GM18526 (cell line): ENCODE results near the gene RPS19.

Experiments
- POLR2A ChIP-seq: IDR thresholded peaks from 3 replicates; pipeline ENCODE4 v1.6.1; 2011; ENCODE audit not compliant: insufficient read length; ENCODE audit errors: extremely low read depth

RPS19 gene

GRCh38 chr19:41883463-41883820, 23.4 kb downstream of the RPS19 start:
- no peak for TF ChIP-seq POLR2A

DNA sequence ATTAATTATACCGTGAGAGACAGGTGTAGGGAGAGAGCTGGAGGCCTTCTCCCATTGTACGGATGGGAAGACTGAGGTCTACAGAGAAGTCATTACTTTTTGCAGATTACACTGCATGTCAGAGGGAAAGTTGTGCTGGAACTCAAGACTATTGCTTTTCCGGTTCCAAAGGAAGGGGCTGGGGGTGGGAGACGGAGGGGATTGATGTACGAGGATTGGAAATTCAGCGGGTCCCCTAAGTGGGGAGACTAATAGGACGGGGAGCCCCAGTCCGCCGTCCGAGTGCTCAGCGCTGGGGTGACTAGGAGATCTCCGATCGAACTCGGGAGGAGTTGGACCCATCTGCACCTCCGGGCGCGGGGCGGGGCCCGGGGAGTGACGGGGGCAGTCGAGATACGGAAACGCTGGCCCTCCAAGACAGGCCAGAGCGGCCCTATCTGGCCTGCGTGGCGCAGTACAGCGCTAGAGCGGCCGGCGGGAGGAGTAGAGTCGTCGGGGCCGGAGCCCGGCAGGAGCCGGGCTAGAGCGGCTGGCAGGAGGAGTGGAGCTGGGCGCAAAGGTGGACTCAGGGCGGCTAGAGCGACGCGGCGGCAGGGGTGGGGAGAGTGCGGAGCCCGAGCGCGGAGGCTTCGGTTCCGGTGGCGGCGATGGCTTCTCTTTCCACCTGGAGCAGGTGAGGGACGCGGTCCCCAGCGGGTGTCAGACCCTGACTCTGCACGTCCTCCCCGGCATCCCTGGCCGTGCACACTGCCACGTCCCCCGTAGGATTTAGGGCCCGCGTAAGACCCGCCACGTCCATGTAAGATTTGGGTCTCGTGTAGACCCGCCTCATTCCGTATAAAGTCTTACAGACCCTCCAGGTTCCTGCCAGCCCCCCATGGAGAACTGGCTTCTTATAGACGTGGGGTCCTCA, 24.0 kb downstream of the RPS19 start:
- TF ChIP-seq POLR2A: peak; percentile 94

DNA sequence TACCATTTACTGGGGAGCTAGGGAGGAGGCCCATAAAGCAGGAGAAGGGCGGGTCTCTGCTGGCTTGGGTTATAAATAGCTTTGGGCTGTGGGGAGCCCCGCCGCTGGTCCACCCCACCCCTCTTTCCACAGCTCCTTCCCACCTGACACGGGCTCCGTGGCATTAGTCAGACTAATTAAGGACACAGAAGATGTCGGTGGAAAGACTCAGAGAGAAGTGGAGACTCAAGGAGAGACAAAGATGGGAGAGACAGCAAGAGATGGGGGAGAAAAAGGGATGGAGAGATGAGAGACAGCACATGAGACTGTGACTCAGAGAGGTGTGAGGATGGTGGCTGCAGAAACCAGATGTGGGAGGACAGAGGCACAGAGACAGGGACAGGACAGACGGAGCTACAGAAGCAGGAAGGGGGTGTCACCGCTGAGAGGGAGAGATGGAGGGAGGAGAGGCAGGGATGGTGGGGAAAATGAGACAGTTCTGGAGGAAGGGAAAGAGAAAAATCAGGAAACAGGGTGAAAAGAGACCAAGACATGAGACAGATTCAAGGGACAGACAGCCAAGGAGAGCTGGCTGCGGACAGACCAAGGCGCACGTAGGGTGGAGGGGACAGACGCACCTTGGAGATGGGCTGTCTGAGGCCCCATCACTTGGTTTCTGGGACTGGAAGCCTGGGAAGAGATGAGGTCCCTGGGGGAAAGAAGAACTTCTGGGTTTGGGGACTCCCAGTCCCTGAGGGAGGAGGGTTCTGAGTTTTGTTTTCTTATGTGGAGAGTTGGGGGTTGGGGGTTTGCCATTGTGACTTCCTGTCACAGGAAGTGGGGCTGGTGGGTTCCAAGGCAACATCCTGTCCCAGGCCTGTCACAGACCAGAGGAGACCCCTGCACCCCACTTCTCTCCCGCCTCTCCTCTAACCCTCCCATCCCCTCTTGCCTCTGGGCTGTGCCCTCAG, 27.0 kb downstream of the RPS19 start:
- TF ChIP-seq POLR2A: peak; percentile 17

DNA sequence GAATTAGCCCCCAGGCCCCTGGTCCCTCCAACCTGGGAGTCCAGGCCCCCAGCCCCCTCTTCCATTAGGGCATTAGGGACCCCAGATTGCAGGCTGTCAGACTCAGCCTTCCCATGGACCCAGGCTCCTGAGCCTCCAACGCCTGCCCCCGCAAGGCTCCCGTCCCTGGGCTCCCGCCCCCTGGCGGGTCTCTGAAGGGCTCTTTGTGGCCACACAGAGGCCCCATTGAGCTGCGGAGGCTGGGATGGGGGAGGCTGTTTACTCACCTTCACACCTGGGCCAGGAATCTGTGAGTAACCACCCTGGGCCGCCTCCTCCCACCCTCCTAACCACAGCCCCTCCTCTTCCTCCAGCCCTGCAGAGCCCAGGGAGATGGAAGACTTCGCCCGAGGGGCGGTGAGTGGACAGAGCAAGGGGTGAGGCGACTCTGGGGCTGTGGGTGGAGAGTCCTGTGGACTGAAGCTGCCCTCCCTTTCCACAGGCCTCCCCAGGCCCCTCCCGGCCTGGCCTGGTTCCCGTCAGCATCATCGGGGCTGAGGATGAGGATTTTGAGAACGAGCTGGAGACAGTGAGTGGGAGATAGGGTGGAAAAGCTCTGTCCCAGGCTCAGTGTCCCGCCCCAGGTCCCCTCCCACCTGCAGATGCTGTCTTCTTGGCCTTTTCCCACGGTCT, 27.8 kb downstream of the RPS19 start:
- no peak for TF ChIP-seq POLR2A

GRCh38 chr19:41888926-41889325, 28.9 kb downstream of the RPS19 start:
- no peak for TF ChIP-seq POLR2A

GRCh38 chr19:41889896-41890295, 29.8 kb downstream of the RPS19 start:
- TF ChIP-seq POLR2A: no peak

DNA sequence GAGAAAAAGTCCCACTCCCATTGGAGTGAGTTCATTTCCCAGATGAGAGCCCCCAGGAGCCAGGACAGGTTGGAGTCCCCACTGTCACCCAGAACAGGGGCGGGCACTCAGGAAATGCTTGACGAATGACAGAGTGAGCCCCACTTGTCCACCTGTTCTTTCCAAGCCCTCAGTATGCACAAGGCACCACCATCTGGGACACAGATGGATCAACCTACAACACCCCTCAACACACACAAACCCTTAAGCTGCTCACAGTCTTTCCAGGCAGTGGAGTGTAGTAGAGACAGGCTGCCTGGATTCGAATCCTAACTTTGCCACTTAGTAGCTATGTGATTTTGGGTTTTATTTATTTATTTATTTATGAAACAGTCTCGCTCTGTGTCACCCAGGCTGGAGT, 30.9 kb downstream of the RPS19 start:
- no peak for TF ChIP-seq POLR2A

DNA sequence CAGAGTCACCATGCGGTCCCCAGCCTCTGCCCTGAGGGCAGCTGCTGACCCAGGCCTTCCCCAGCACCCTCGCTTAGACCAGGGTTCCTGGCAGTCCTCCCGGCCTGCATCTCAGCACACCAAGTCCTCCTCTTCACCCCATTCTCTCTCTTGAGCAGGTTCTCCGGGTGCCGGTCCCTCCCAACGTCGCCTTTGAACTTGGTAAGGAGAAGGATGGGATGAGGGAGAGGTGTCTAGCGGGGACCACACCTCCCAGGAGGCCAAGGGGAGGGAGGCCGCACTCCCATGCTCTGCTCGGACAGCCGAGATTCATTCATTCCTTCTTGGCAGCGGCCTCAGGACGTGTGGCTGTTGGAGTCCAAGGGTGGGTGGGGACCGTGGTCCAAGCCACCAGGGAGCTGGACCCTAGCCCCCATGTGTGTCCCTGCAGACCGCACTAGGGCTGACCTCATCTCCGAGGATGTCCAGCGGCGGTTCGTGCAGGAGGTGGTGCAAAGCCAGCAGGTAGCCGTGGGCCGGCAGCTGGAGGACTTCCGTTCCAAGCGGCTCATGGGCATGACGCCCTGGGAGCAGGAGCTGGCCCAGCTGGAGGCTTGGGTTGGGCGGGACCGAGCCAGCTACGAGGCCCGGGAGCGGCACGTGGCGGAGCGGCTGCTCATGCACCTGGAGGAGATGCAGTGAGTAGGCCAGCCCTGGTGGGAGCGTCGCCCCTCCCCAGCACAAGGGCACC, 32.3 kb downstream of the RPS19 start:
- TF ChIP-seq POLR2A: no peak

DNA sequence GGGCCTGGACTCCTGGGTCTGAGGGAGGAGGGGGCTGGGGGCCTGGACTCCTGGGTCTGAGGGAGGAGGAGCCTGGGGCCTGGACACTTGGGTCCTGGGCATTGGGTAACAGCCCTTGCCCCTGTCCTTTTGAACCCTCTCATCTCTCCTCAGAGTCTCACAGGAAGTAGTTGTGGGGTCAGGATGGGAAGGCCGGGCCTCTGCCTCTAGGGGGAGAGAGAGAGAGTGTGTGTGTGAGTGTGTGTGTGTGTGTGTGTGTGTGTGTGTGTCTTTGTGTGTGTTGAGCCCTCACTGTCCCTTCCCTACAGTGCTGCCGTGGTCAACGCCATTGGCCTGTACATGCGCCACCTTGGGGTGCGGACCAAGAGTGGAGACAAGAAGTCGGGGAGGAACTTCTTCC, 33.8 kb downstream of the RPS19 start:
- no peak for TF ChIP-seq POLR2A

DNA sequence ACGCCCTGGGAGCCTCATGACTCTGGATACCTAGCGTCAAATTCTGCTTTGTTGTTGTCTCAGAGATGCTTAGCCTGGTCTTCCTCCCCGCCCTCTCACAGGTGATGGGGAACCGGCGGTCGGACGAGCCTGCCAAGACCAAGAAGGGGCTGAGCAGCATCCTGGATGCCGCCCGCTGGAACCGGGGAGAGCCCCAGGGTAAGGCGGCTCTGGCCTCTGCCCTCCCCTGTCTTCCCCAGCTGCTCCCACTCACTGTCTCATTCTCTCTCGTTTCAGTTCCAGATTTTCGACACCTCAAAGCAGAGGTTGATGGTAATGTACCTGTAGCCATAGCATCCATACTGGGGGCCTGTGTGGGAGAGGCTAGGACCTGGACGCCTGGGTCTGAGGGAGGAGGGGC, 34.3 kb downstream of the RPS19 start:
- TF ChIP-seq POLR2A: no peak

DNA sequence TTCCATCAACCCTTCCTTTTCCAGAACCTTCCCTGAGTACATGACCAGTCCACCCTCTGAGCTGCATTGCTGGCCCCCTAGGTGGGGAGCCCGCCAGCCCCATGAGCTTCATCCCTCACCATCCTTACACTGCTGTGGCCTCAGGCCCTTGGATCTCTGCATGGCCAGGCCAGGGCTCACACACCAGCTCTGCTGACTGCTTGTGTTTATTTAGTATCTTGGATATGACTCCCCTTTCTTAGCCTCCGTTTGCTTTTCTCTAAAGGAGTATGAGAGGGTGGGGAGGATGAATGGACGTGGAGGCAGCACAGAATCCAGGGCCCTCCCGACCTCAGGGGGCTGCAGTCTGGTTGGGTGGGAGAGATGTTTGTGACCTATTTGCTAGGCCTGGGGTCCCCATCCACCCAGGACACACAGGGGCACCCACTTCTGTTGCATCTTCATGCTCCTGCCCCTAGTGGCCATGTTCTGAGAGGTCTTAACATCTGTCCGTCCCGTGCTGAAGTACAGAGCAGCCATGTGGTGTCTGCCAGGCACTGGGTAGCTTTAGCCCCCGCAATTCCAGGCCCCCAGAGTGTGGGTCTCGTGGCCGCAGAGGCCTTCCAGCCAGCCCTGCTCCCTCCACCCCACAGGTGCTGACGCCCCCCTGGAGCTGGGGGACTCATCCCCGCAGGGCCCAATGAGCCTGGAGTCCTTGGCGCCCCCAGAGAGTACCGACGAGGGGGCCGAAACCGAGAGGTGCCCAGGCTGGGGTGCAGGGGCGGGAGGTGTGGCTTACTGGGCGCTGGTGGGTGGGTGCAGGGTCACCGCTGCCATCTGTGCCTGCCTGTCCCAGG, 35.9 kb downstream of the RPS19 start:
- TF ChIP-seq POLR2A: no peak

- TF ChIP-seq POLR2A: no peak
Observed at GRCh38 chr19:41896581-41896942, 36.5 kb downstream of the RPS19 start.

DNA sequence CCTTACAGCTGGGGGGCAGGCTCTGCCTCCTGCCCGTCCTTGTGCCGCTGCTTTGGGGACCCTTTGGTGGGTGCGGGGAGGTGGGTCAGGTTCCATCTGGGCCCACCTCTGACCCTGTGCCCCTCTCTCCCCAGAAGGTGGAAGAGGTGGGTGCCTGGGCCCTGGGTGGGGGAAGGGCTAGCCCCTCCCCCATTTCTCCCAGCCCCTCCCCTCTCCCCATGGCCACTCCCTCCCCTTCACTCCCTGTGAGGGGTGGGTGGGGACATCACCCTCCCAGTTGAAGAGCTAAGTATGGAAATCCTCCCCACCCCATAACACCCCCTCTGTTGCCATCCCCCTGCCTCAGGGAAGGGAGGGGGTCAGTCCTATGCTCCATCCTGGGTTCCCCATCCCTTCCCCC, 37.1 kb downstream of the RPS19 start:
- TF ChIP-seq POLR2A: no peak

DNA sequence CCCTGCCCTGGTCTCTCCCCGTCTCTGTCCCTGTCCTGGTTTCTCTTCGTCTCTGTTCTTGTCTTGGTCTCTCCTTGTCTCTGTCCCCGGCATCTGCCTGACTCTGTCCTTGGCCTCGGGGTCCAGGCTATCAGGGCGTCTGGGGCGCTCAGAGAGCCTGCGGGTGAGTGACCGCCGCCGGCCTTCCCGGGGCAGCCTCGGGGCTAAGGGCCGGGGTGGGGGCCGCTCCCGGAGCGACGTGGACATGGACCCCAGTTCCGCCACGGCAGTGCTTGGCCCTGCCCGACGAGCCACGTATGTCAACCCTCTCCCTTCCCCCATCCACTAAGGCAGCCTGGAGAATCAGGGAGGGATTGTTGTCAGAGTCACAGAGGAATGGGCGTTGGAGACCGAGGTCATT, 37.8 kb downstream of the RPS19 start:
- no peak for TF ChIP-seq POLR2A
